Measurements from ENCODE around the gene NOS3. TPM values are rescaled to one million over a fixed set of nuclear protein-coding genes. Genes with fewer than 3 reads are reported as not detected.

Gene NOS3
- total RNA-seq, 2 experiments from 2014 or later: 27.7 to 30.2 TPM

- peaks cover 12% of the 10 kb centered on the region for H3K36me3 Mint-ChIP-seq (ENCODE audit: low read depth)
These were observed 4.2 kb downstream of the NOS3 start for GRCh38 chr7:150994838-150995510.

DNA sequence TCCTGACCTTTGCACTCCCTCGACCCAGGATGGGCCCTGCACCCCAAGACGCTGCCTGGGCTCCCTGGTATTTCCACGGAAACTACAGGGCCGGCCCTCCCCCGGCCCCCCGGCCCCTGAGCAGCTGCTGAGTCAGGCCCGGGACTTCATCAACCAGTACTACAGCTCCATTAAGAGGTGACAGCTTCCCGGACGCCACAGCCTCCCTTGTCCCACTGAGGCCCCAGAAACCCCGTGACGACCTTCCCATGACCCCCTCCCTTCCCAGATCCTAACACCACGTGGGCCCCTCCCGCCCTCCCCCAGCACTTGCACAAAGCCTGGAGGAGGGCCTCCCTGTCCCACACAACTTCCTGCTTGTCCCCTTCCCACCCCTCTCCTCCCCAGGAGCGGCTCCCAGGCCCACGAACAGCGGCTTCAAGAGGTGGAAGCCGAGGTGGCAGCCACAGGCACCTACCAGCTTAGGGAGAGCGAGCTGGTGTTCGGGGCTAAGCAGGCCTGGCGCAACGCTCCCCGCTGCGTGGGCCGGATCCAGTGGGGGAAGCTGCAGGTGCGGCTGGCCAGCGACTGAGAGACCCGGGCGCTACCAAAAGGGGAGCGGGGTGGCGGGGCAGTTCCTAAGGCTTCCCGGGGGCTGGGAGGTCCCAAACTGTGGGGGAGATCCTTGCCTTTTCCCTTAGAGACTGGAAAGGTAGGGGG lies 5.7 kb downstream of the NOS3 start:
- Mint-ChIP-seq H3K4me3 (no peak overlapping the region), H3K36me3 (ENCODE audit: low read depth) (no peaks in the 10 kb centered on the region), H3K4me1 (peaks cover 45% of the 10 kb centered on the region), H3K27ac (no peak overlapping the region), H3K27me3 (no peaks in the 10 kb centered on the region), H3K9me3 (no peaks in the 10 kb centered on the region)
- ChIA-PET CTCF (interaction anchor here (1.2 kb wide), 1 partner anchor 11 kb away, joined by 5 read pairs; no protein-coding TSS in a partner anchor), POLR2A (interaction anchor here (1.3 to 2.6 kb wide), 2 partner anchors 11 to 14 kb away, joined by 3 to 11 read pairs; no protein-coding TSS in a partner anchor)
- DNase-seq: no peak

More at GRCh38 chr7:150994838-150995510, 4.2 kb downstream of the NOS3 start:
- ChIA-PET CTCF (interaction anchor here (0.6 to 2.2 kb wide), 8 partner anchors 10 to 229 kb away, joined by 4 to 22 read pairs (median 6); partner anchors contain the start of gene ABCB8), POLR2A (interaction anchor here (0.8 to 4.1 kb wide), 5 partner anchors 13 to 546 kb away, joined by 3 to 31 read pairs (median 5); no protein-coding TSS in a partner anchor)
- Mint-ChIP-seq H3K4me1 (peaks cover 39% of the 10 kb centered on the region), H3K27me3 (peaks cover 7% of the 10 kb centered on the region), H3K9me3 (peaks cover 14% of the 10 kb centered on the region), H3K4me3 (no peak overlapping the region), H3K27ac (peak overlapping the region; percentile 61)
- no peak for DNase-seq

DNA sequence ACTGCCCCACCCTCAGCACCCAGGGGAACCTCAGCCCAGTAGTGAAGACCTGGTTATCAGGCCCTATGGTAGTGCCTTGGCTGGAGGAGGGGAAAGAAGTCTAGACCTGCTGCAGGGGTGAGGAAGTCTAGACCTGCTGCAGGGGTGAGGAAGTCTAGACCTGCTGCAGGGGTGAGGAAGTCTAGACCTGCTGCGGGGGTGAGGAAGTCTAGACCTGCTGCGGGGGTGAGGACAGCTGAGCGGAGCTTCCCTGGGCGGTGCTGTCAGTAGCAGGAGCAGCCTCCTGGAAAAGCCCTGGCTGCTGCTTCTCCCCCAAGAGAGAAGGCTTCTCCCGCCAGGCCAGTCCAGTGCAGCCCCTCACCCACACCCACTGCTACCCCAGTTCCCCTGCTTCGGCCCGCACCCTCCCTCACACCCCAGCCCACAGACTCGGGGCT lies 6.3 kb downstream of the NOS3 start:
- no peaks in the 10 kb centered on the region for H3K27me3 Mint-ChIP-seq
- peaks cover 45% of the 10 kb centered on the region for H3K4me1 Mint-ChIP-seq
- POLR2A ChIA-PET: interaction anchor here (1.3 to 2.6 kb wide), 2 partner anchors 11 to 14 kb away, joined by 3 to 11 read pairs; no protein-coding TSS in a partner anchor
- no peaks in the 10 kb centered on the region for H3K36me3 Mint-ChIP-seq (ENCODE audit: low read depth)
- CTCF ChIA-PET: interaction anchor here (1.2 to 1.7 kb wide), 2 partner anchors 11 to 12 kb away, joined by 4 to 5 read pairs; no protein-coding TSS in a partner anchor
- DNase-seq: no peak
- H3K4me3 Mint-ChIP-seq: no peak overlapping the region
- H3K9me3 Mint-ChIP-seq: no peaks in the 10 kb centered on the region
- H3K27ac Mint-ChIP-seq: no peak overlapping the region

- Mint-ChIP-seq H3K27ac (no peak overlapping the region), H3K36me3 (ENCODE audit: low read depth) (no peaks in the 10 kb centered on the region), H3K9me3 (no peaks in the 10 kb centered on the region), H3K27me3 (no peaks in the 10 kb centered on the region), H3K4me3 (no peak overlapping the region), H3K4me1 (peaks cover 43% of the 10 kb centered on the region)
- DNase-seq: no peak
- POLR2A ChIA-PET: interaction anchor here (2.6 kb wide), 1 partner anchor 10 kb away, joined by 11 read pairs; no protein-coding TSS in a partner anchor
- CTCF ChIA-PET: interaction anchor here (1.2 to 1.7 kb wide), 2 partner anchors 10 to 12 kb away, joined by 4 to 5 read pairs; no protein-coding TSS in a partner anchor
These were observed 7.0 kb downstream of the NOS3 start for GRCh38 chr7:150997817-150998216.

- Mint-ChIP-seq H3K27ac (no peak overlapping the region), H3K9me3 (no peaks in the 10 kb centered on the region), H3K27me3 (no peaks in the 10 kb centered on the region), H3K36me3 (ENCODE audit: low read depth) (no peaks in the 10 kb centered on the region), H3K4me3 (no peak overlapping the region), H3K4me1 (peaks cover 40% of the 10 kb centered on the region)
- no peak for DNase-seq
- CTCF ChIA-PET: interaction anchor here (1.7 kb wide), 1 partner anchor 10 kb away, joined by 4 read pairs; no protein-coding TSS in a partner anchor
- POLR2A ChIA-PET: interaction anchor here (2.6 kb wide), 1 partner anchor 9 kb away, joined by 11 read pairs; no protein-coding TSS in a partner anchor
These were observed 7.5 kb downstream of the NOS3 start for GRCh38 chr7:150998341-150998740.

DNA sequence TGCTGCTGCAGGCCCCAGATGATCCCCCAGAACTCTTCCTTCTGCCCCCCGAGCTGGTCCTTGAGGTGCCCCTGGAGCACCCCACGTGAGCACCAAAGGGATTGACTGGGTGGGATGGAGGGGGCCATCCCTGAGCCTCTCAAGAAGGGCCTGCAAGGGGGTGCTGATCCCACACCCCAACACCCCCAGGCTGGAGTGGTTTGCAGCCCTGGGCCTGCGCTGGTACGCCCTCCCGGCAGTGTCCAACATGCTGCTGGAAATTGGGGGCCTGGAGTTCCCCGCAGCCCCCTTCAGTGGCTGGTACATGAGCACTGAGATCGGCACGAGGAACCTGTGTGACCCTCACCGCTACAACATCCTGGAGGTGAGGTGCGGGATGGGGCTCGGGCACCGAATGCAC lies 8.2 kb downstream of the NOS3 start:
- Mint-ChIP-seq H3K4me1 (peaks cover 35% of the 10 kb centered on the region), H3K4me3 (no peak overlapping the region), H3K27me3 (no peaks in the 10 kb centered on the region), H3K27ac (no peak overlapping the region), H3K9me3 (no peaks in the 10 kb centered on the region), H3K36me3 (ENCODE audit: low read depth) (no peaks in the 10 kb centered on the region)
- CTCF ChIA-PET: interaction anchor here (1.0 to 1.7 kb wide), 2 partner anchors 8 to 9 kb away, joined by 4 read pairs; partner anchors contain the start of gene NOS3
- DNase-seq: no peak
- POLR2A ChIA-PET: interaction anchor here (1.4 kb wide), 1 partner anchor 9 kb away, joined by 3 read pairs; no protein-coding TSS in a partner anchor

DNA sequence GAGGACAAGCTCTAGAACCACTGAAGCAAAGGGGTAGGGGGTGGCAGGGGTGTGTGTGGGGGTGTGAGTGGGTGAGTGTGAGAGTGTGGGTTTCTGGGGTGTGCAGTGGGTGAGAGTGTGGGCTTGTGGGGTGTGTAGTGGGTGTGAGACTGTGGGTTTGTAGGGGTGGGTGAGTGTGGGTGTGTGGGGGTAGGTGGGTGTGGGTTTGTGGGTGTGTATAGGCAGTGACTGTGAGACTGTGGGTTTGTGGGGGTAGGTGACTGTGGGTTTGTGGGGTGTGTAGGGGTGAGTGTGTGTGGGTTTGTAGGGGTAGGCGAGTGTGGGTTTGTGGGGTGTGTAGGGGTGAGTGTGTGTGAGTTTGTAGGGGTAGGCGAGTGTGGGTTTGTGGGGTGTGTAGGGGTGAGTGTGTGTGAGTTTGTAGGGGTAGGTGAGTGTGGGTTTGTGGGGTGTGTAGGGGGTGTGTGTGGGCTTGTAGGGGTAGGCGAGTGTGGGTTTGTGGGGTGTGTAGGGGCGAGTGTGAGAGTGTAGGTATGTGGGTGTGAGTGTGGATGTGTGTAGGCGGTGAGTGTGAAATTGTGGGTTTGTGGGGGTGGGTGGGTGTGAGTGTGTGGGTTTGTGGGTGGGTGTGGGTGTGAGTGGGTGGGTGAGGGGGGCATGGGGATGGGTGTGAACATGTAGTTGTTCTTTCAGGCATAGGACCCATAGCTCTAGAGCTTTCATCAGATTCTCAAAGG lies 8.8 kb downstream of the NOS3 start:
- H3K4me3 Mint-ChIP-seq: no peak overlapping the region
- no peak for DNase-seq
- H3K27ac Mint-ChIP-seq: no peak overlapping the region
- H3K27me3 Mint-ChIP-seq: peaks cover 2% of the 10 kb centered on the region
- POLR2A ChIA-PET: interaction anchor here (1.4 kb wide), 2 partner anchors 9 to 10 kb away, joined by 3 read pairs; no protein-coding TSS in a partner anchor
- H3K9me3 Mint-ChIP-seq: no peaks in the 10 kb centered on the region
- no peaks in the 10 kb centered on the region for H3K36me3 Mint-ChIP-seq (ENCODE audit: low read depth)
- peaks cover 30% of the 10 kb centered on the region for H3K4me1 Mint-ChIP-seq
- CTCF ChIA-PET: interaction anchor here (1.0 kb wide), 1 partner anchor 9 kb away, joined by 4 read pairs; the partner anchor contains the start of gene NOS3

- Mint-ChIP-seq H3K9me3 (no peaks in the 10 kb centered on the region), H3K4me1 (peaks cover 30% of the 10 kb centered on the region), H3K4me3 (no peak overlapping the region), H3K36me3 (ENCODE audit: low read depth) (no peaks in the 10 kb centered on the region), H3K27ac (no peak overlapping the region), H3K27me3 (peaks cover 2% of the 10 kb centered on the region)
- POLR2A ChIA-PET: interaction anchor here (1.4 kb wide), 1 partner anchor 9 kb away, joined by 3 read pairs; no protein-coding TSS in a partner anchor
- DNase-seq: no peak
- CTCF ChIA-PET: no interaction called here
These were observed 10.2 kb downstream of the NOS3 start for GRCh38 chr7:151000897-151001495.

- no peaks in the 10 kb centered on the region for H3K36me3 Mint-ChIP-seq (ENCODE audit: low read depth)
- H3K4me3 Mint-ChIP-seq: no peak overlapping the region
- H3K27ac Mint-ChIP-seq: no peak overlapping the region
- no peak for DNase-seq
- ChIA-PET CTCF (no interaction called here), POLR2A (no interaction called here)
- H3K4me1 Mint-ChIP-seq: peaks cover 31% of the 10 kb centered on the region
- H3K9me3 Mint-ChIP-seq: no peaks in the 10 kb centered on the region
- H3K27me3 Mint-ChIP-seq: peaks cover 2% of the 10 kb centered on the region
These were observed 10.7 kb downstream of the NOS3 start for GRCh38 chr7:151001546-151001945.

- ChIA-PET CTCF (interaction anchor here (2.3 kb wide), 1 partner anchor 18 kb away, joined by 7 read pairs; no protein-coding TSS in a partner anchor), POLR2A (no interaction called here)
- Mint-ChIP-seq H3K9me3 (no peaks in the 10 kb centered on the region), H3K4me1 (peaks cover 36% of the 10 kb centered on the region), H3K4me3 (no peak overlapping the region), H3K27me3 (peaks cover 2% of the 10 kb centered on the region), H3K36me3 (ENCODE audit: low read depth) (no peaks in the 10 kb centered on the region), H3K27ac (no peak overlapping the region)
- no peak for DNase-seq
These were observed 12.8 kb downstream of the NOS3 start for GRCh38 chr7:151003572-151003971.

DNA sequence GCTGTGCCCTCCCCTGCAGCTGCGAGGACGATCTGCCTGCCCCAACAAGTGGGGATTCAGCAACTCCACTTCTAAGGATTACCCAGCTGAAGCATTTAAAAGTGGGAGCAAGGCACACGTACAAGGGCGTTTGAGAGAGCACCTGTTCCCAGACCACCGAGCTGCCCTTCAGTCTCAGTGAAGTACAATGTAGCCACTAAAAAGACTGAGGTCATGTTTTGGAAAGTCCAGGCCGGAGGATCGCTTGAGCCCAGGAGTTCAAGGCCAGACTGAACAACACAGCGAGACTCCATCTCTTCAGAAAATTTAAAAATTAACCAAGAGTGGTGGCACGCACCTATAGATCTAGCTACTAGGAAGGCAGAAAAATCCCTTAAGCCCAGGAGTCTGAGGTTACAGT lies 14.7 kb downstream of the NOS3 start:
- peak overlapping the region; percentile 62 for H3K27ac Mint-ChIP-seq
- H3K4me3 Mint-ChIP-seq: no peak overlapping the region
- H3K27me3 Mint-ChIP-seq: peaks cover 2% of the 10 kb centered on the region
- H3K4me1 Mint-ChIP-seq: peaks cover 43% of the 10 kb centered on the region
- ChIA-PET POLR2A (no interaction called here), CTCF (interaction anchor here (0.9 to 2.3 kb wide), 3 partner anchors 13 to 20 kb away, joined by 3 to 7 read pairs (median 7); partner anchors contain the start of gene NOS3)
- no peaks in the 10 kb centered on the region for H3K36me3 Mint-ChIP-seq (ENCODE audit: low read depth)
- DNase-seq: no peak
- H3K9me3 Mint-ChIP-seq: no peaks in the 10 kb centered on the region

Measured in activated CD4-positive, alpha-beta memory T cell treated with anti-CD3 and anti-CD28 coated beads, Interleukin-2, amount 10 ng/mL, durations not matched to agents 7 days and 5 days (primary cell).